GM19240 (cell line): ENCODE results near the gene LMTK2.
"Not testable (repeated sequence)": the region's sequence is repeated elsewhere in the genome, so short reads cannot be mapped to it uniquely, and the experiment has no call there.

ENCODE experiments used
- DNase-seq: peaks from one replicate; pipeline ENCODE4 v3.0.0; 2011; ENCODE audit warnings: low spot score; ENCODE audit not compliant: insufficient read length

Gene LMTK2

GRCh38 chr7:98105942-98106544 is 619 bp upstream of the LMTK2 start:
- no peak for DNase-seq

- DNase-seq: no peak
Observed at GRCh38 chr7:98107313-98107721, 655 bp downstream of the LMTK2 start.

DNA sequence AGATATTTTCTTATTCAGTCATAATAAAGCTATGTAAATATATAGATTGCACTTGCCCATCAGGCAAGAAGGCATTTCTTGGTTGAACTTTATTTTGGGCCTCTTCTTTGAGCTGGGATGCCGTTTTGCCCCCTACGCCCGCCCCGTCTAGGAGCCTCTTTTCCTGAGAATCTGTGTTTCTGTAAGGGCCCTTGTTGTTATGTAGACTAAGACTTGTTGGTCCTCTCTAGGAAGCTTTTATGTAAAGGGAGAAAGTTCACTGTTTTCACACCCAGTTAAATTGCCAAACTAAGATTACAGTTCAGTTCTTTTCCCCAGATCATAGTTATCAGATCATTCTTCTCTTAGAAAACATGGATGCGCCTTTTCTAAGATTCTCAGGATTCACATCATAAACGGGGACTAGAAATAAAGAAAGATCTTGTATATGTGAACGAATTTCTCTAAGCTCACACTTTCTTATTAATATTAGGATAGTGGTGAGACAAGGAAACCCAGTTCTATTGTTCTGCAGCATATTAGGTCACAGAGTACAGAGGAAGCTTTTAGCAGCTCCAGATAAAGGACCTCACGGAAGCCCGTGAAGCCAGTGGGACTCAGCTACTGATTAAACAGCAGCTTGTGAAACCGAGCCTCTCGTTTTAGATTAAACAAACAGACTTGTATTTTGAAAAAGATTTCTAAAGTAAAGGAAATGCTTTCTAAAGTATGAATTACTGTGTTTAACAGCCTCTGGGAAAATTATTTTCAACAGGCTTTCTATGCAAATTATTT is 3.8 kb downstream of the LMTK2 start:
- DNase-seq: no peak

DNA sequence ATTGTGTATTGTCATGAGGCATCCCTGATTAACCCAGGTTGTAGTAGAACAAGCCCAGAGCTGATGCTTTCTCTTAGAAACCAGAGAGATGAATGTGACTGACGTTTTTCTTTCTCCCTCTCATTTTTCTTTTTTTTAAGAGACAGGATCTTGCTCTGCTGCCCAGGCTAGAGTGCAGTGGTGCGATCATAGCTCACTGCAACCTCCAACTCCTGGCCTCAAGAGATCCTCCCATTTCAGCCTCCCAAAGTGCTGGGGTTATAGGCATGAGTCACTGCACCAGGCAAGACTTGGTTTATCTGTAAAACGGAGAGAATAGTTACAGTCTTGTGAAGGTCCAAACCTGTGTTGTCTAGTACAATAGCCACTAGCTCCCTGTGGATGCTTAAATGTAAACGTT is 5.4 kb downstream of the LMTK2 start:
- DNase-seq: no peak

DNA sequence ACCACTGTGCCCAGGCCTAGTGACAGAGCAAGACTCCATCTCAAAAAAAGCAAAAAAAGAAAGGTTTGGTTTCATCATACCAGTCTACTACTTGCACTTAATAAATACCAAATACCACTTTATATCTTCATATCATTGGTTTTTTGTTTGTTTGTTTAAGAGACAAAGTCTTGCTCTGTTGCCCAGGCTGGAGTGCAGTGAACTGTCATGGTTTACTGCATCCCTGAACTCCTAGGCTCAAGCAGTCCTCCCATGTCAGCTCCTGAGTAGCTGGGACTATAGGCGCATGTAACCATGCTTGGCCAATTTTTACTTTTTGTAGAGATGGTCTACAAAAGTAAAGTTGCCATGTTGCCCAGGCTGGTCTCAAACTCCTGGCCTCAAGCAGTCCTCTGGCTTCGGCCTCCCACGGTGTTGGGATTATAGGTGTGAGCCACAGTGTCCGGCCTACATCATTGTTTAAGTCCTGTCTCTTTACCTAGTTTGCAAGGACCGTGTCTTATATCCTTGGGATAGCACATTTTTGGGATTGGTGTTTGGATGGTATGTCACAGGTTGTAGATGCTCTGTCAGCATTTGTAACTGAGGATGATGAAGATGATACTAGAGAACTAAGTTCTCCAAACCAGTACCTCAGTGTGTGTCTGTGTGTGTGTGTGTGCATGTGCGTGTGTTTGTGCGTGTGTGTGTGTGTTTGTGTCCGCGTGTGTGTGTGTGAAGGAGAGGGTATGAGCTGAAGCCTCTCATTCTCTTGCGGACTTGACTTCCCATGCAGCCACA is 9.3 kb downstream of the LMTK2 start:
- DNase-seq: no peak

DNA sequence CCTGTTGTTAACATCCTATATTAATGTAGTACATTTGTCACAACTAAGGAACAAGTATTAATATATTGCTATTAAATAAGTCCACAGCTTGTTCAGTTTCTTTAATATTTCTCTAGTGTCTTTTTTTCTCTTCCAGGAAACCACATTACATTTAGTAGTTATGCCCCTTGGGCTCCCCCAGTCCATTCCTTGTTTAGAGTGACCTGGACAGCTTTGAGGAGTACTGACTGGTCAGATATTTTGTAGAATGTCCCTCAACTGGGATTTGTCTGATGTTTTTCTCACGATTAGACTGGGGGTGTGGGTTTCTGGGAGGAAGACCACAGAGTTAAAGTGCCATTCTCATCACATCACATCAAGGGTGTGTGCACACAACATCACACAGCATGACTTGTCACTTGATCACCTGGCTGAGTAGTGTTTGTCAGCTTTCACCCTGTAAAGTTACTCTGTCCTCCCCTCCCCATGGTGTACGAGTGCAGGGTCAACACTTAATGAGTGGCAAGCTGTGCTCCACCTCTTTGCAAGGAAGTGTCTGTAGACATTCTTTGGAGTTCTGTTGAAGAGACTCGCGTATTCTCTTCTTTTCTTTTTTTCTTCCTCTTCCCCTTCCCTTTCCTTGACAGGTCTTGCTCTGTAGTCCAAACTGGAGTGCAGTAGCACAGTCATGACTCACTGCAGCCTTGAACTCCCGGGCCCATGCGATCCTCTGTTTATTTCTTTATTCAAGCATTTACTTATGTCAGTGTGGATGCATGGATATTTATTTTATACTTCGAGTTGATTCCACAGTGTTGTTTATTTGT is 10.2 kb downstream of the LMTK2 start:
- no peak for DNase-seq

DNA sequence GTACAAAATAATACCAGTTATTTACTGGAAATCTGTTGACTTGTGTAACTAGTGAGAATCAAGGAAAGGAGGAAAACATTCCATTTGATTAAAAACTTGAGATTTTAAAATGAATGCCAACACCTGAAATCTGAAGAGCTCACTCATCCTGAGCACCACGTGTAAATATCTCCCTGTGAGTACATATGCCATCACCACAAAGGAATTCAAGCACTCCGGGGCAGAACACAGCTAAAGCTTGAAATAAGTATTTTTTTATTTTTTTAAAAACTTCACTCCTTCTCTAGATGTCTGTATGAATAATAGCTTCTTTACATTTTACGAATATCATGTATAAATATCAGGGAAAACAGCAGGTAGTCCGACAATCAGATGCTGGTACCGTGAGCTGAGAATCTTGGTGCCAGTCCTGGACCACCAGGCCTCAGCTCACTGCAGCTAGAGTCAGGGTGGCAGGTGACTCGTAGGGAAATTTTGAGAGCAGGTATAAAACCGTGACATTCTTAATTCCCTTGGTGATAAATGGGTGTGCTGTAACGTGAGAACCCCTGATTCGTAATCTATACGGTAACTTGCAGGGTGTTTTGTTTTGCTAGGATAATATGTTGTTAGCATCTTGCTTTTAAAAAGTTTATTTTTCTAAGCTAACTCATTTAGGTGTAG is 12.7 kb downstream of the LMTK2 start:
- DNase-seq: no peak

- no peak for DNase-seq
Observed at GRCh38 chr7:98120559-98120958, 13.9 kb downstream of the LMTK2 start.

GRCh38 chr7:98121388-98121787 is 14.7 kb downstream of the LMTK2 start:
- not testable (repeated sequence) for DNase-seq

GRCh38 chr7:98123365-98123696 is 16.7 kb downstream of the LMTK2 start:
- DNase-seq: no peak

DNA sequence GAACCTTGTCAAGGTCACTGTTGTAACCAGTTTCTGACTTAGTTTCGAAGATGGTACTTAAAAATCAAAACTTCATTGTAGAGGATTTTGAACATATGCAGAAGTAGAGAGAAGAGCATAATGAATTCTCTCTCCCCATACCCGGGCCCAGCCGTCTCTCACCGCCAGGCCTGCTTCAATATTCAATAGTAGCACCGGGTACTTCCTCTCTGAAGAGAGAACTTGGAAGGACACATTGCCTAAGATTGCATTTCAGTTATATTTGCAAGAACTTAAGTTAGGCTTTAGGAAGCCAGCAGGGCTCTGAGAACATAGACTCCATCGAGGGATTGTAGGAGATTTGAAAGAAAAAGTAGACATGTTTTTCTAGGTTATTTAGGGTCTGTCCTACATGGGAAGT is 19.1 kb downstream of the LMTK2 start:
- DNase-seq: no peak

DNA sequence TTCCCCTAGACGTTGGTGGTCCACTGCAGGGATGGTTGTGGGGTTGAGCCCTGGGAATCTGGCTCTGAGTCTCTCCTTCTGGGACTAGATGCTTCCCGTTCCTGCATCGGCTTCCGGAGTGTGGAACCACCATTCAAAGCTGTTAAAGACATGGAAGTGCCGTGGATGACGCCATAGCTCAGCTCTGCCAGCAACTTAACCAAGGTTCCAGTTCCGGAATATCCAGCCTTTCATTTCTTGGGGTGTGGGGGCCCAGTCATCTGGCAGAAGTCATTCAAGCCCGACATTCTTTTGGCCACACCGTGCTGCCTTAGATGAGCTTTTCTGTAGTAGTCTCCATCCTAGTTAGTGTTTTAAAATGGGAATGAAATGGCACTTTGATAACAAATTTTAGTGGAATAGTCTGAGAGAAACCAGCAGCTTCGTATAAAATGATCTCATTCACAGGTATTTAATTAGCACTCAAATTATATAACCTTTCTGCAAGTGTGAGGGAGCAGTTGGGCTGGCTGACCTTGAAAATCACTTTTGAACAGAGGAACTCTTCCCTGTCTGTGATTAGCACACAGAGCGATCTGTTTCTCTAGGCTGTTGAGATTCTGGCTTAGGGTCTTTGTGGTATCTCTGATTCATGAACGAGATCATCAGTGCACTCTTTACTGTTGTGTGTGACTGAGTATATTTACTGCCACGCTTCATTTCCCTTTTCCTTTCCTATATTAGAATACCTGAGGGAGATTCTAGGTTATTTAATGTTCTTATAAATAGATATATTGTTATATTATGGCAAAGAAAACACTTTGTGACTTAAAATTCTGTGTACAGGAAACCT is 19.9 kb downstream of the LMTK2 start:
- DNase-seq: no peak

- no peak for DNase-seq
Observed at GRCh38 chr7:98128346-98128745, 21.7 kb downstream of the LMTK2 start.

- no peak for DNase-seq
Observed at GRCh38 chr7:98130959-98131358, 24.3 kb downstream of the LMTK2 start.

GRCh38 chr7:98133181-98133580 is 26.5 kb downstream of the LMTK2 start:
- peak; percentile 16 for DNase-seq

DNA sequence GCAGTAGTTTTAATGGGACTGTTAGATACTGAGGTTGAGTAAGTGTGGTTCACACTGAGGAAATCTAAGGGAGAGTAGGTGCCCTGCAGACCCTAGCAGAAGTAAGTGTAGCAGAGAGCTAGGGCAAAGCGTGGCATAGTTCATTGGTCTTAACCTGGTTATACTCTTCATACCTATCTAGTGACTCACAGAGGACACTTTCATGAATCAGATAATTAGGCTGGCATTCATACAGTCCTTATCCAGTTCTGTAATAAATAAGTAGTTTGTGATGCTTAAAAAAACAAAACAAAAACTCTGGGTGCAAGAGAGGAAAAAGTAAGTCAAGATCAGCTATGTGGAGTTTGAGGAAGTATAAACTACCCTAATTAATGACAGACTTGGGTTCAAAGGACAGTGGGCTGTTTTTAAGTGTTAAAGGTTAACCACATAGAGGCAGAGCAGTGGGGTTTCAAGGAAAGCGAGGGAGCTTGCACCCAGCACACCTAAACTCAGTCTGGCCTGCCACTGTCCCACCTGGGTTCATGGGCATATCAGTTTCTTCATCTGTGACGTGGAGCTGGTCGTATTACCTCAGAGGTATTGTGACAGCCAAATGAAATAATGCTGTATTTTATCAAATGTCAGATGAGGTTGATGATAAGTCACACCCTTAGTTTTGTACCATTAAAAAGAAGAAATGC is 27.1 kb downstream of the LMTK2 start:
- no peak for DNase-seq

DNA sequence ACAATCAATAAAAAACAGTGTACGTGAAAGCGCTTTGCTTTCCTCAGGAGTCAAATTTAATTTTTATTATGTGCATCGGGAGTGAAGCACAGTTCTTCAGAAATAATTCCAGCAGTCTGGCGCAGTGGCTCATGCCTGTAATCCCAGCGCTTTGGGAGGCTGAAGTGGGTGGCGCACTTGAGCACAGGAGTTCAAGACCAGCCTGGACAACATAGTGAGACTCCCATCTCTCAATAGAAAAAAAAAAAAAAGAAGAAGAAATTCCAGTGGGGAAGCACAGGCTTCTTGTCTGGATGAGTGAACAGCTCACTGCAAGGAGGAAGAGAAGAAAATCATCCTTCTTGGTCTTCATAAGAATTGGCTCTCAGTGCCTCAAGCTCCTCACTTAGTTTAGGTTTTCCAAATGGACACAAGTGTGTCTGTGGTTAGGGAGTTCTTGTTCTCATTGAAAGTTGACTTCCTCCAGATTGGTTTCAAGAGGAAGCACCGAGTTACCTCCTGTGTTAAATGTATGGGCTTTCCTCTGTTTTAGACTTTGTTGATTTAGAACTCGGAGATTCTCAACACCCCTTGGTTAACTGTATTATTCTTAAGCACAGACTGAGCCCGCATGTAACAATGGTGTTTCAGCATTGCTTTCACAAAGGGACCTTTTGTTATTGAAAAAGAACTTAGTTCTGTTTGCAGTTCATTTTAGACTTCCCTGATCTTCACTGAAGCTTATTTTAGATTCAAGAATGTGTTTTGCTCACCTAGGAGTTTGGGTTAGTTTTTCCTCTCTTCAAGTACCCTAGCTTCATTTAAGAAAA is 28.0 kb downstream of the LMTK2 start:
- DNase-seq: no peak

DNA sequence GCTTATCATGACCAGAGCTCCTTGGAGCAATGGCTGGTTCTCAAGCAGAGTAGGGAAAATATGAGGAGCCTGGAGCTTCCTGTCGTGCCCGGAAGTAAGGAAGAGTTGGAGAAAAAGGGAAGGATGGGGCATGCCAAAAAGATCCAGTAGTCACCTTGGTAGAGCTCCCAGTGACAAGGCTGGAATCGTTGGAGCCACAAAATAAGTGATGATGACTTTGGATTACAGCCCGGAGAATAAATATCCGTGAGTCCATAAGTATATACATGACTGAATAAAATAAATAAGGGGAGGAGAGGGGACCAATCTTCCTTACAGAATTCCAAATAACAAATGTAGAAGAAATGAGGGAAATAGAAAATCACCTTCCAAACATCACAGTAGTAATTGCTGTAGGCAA is 29.3 kb downstream of the LMTK2 start:
- no peak for DNase-seq

DNA sequence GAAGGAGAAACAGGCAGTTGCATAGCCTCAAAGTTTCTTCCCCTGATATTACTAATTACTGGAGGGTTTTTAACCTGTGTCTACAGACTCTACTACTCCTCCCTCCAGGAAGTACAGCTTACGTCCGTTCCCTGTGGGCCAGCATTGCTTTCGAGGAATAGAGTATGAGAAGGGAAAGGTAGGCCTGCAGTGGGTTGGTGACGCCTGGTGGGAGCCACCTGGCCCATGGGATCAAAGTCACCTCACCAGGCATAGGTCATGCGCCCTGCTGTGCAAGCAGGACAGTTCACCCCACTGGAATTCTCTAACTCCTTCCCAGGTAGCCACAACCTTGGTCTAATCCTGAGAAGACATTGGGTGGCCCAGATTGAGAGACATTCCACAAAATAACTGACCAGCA is 29.8 kb downstream of the LMTK2 start:
- DNase-seq: no peak
